Thyroid gland (tissue), 4 donors: Measurements from ENCODE around the gene RASSF4.

Source experiments
- POLR2A ChIP-seq, 2 donors: fragments of 450-650 bp; IDR thresholded peaks; one replicate each; pipeline ENCODE4 v1.6.1; 2017; ENCODE audit warnings: antibody characterized with exemption in 2 of 2, mild to moderate bottlenecking in 2 of 2, moderate library complexity in 1 of 2
- TF ChIP-seq, protein P1 (sequence below), 6 experiments: fragments of 200-600 bp in 3 of 6; fragments of 450-650 bp in 3 of 6; sonication (generic) in 3 of 6; IDR thresholded peaks; one replicate each; pipeline ENCODE4 v1.5.1; 2016 to 2019; ENCODE audit warnings: antibody characterized with exemption in 6 of 6, mild to moderate bottlenecking in 2 of 6, inconsistent platforms in 1 of 6, moderate library complexity in 1 of 6

DNA sequence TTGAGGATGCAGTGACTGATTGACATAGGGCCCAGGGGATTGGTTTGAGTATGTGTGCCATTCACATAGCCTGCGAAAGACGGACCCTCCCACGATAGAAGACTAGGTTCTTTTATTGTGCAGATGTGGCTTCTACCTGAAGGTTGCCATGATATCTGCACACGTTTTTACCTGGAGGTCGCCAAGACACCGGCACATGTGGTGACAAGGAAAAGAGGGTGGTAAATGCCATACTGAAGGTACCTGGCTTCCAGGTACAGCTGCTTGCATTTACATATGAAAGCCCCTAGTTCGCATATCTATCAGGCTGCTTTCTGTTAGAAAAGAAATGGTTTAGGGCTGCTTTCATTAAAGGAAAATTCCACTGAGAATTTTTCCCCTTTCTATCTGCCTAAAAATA is 84.7 kb downstream of the RASSF4 start:
- TF ChIP-seq, protein P1, sequence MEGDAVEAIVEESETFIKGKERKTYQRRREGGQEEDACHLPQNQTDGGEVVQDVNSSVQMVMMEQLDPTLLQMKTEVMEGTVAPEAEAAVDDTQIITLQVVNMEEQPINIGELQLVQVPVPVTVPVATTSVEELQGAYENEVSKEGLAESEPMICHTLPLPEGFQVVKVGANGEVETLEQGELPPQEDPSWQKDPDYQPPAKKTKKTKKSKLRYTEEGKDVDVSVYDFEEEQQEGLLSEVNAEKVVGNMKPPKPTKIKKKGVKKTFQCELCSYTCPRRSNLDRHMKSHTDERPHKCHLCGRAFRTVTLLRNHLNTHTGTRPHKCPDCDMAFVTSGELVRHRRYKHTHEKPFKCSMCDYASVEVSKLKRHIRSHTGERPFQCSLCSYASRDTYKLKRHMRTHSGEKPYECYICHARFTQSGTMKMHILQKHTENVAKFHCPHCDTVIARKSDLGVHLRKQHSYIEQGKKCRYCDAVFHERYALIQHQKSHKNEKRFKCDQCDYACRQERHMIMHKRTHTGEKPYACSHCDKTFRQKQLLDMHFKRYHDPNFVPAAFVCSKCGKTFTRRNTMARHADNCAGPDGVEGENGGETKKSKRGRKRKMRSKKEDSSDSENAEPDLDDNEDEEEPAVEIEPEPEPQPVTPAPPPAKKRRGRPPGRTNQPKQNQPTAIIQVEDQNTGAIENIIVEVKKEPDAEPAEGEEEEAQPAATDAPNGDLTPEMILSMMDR (IDR thresholded peaks at IDR 0.05): no peak
- TF ChIP-seq POLR2A (IDR thresholded peaks at IDR 0.05): no peak
